ENCODE data around the gene NOTCH3.
A peak's percentile ranks its signal among the peaks of the same experiment; 100 is the strongest.

The NOTCH3 gene

GRCh38 chr19:15180451-15181390, 20.1 kb downstream of the NOTCH3 start:
- no peak overlapping the region for H3K27ac ChIP-seq (ENCODE audit: low read length)
- no peaks in the 10 kb centered on the region for H3K36me3 ChIP-seq (ENCODE audit: control insufficient read depth in 2 of 2, insufficient read depth in 2 of 2, low read length in 2 of 2)
- peaks cover 2 to 3% of the 10 kb centered on the region in 2 donors for H3K27me3 ChIP-seq (ENCODE audit: control insufficient read depth in 1 of 2, insufficient read depth in 2 of 2, low read length in 2 of 2)
- H3K9me3 ChIP-seq (ENCODE audit: control insufficient read depth in 2 of 2, low read length in 2 of 2), result no peaks in the 10 kb centered on the region
- no peak overlapping the region for H3K9ac ChIP-seq (ENCODE audit: low read length in 2 of 2)
- peaks cover 8% of the 10 kb centered on the region for H3K4me1 ChIP-seq (ENCODE audit: control insufficient read depth, insufficient read depth, low read length)
- H3K4me3 ChIP-seq (ENCODE audit: low read length in 2 of 2), result no peak overlapping the region

- Histone ChIP-seq H3K9ac (ENCODE audit: low read length in 2 of 2) (no peak overlapping the region), H3K36me3 (ENCODE audit: control insufficient read depth in 2 of 2, insufficient read depth in 2 of 2, low read length in 2 of 2) (no peaks in the 10 kb centered on the region), H3K4me3 (ENCODE audit: low read length in 2 of 2) (no peak overlapping the region), H3K4me1 (ENCODE audit: control insufficient read depth, insufficient read depth, low read length) (peaks cover 8% of the 10 kb centered on the region), H3K27me3 (ENCODE audit: control insufficient read depth in 1 of 2, insufficient read depth in 2 of 2, low read length in 2 of 2) (peaks cover 2 to 3% of the 10 kb centered on the region in 2 donors), H3K9me3 (ENCODE audit: control insufficient read depth in 2 of 2, low read length in 2 of 2) (no peaks in the 10 kb centered on the region), H3K27ac (ENCODE audit: low read length) (no peak overlapping the region)
These were observed 22.0 kb downstream of the NOTCH3 start for GRCh38 chr19:15178629-15179308.

- H3K4me1 ChIP-seq (ENCODE audit: control insufficient read depth, insufficient read depth, low read length), result peaks cover 8% of the 10 kb centered on the region
- H3K27ac ChIP-seq (ENCODE audit: low read length), result no peak overlapping the region
- H3K36me3 ChIP-seq (ENCODE audit: control insufficient read depth in 2 of 2, insufficient read depth in 2 of 2, low read length in 2 of 2), result no peaks in the 10 kb centered on the region
- peak overlapping the region; percentile 21 to 42 for H3K9ac ChIP-seq (ENCODE audit: low read length in 2 of 2)
- no peaks in the 10 kb centered on the region for H3K9me3 ChIP-seq (ENCODE audit: control insufficient read depth in 2 of 2, low read length in 2 of 2)
- peak overlapping the region; percentile 49 to 59 for H3K4me3 ChIP-seq (ENCODE audit: low read length in 2 of 2)
- peaks cover 2 to 3% of the 10 kb centered on the region in 2 donors for H3K27me3 ChIP-seq (ENCODE audit: control insufficient read depth in 1 of 2, insufficient read depth in 2 of 2, low read length in 2 of 2)
These were observed 23.3 kb downstream of the NOTCH3 start for GRCh38 chr19:15177269-15178116.

- peaks cover 8% of the 10 kb centered on the region for H3K4me1 ChIP-seq (ENCODE audit: control insufficient read depth, insufficient read depth, low read length)
- H3K27me3 ChIP-seq (ENCODE audit: control insufficient read depth in 1 of 2, insufficient read depth in 2 of 2, low read length in 2 of 2), result peaks cover 2 to 3% of the 10 kb centered on the region in 2 donors
- no peak overlapping the region for H3K4me3 ChIP-seq (ENCODE audit: low read length in 2 of 2)
- no peak overlapping the region for H3K27ac ChIP-seq (ENCODE audit: low read length)
- H3K9ac ChIP-seq (ENCODE audit: low read length in 2 of 2), result no peak overlapping the region
- no peaks in the 10 kb centered on the region for H3K36me3 ChIP-seq (ENCODE audit: control insufficient read depth in 2 of 2, insufficient read depth in 2 of 2, low read length in 2 of 2)
- H3K9me3 ChIP-seq (ENCODE audit: control insufficient read depth in 2 of 2, low read length in 2 of 2), result no peaks in the 10 kb centered on the region
These were observed 25.2 kb downstream of the NOTCH3 start for GRCh38 chr19:15175609-15176008.

GRCh38 chr19:15173746-15174404, 26.9 kb downstream of the NOTCH3 start:
- Histone ChIP-seq H3K27ac (ENCODE audit: low read length) (no peak overlapping the region), H3K27me3 (ENCODE audit: control insufficient read depth in 1 of 2, insufficient read depth in 2 of 2, low read length in 2 of 2) (peaks cover 2 to 3% of the 10 kb centered on the region in 2 donors), H3K4me1 (ENCODE audit: control insufficient read depth, insufficient read depth, low read length) (peaks cover 8% of the 10 kb centered on the region), H3K4me3 (ENCODE audit: low read length in 2 of 2) (no peak overlapping the region), H3K9ac (ENCODE audit: low read length in 2 of 2) (no peak overlapping the region), H3K36me3 (ENCODE audit: control insufficient read depth in 2 of 2, insufficient read depth in 2 of 2, low read length in 2 of 2) (no peaks in the 10 kb centered on the region), H3K9me3 (ENCODE audit: control insufficient read depth in 2 of 2, low read length in 2 of 2) (no peaks in the 10 kb centered on the region)

- Histone ChIP-seq H3K4me3 (ENCODE audit: low read length in 2 of 2) (no peak overlapping the region), H3K36me3 (ENCODE audit: control insufficient read depth in 2 of 2, insufficient read depth in 2 of 2, low read length in 2 of 2) (no peaks in the 10 kb centered on the region), H3K9ac (ENCODE audit: low read length in 2 of 2) (no peak overlapping the region), H3K9me3 (ENCODE audit: control insufficient read depth in 2 of 2, low read length in 2 of 2) (peaks cover 0 to 14% of the 10 kb centered on the region in 2 donors), H3K4me1 (ENCODE audit: control insufficient read depth, insufficient read depth, low read length) (no peaks in the 10 kb centered on the region), H3K27ac (ENCODE audit: low read length) (no peak overlapping the region), H3K27me3 (ENCODE audit: control insufficient read depth in 1 of 2, insufficient read depth in 2 of 2, low read length in 2 of 2) (peaks cover 0 to 3% of the 10 kb centered on the region in 2 donors)
These were observed 30.4 kb downstream of the NOTCH3 start for GRCh38 chr19:15170345-15170744.

- Histone ChIP-seq H3K36me3 (ENCODE audit: control insufficient read depth in 2 of 2, insufficient read depth in 2 of 2, low read length in 2 of 2) (no peaks in the 10 kb centered on the region), H3K27ac (ENCODE audit: low read length) (no peak overlapping the region), H3K9ac (ENCODE audit: low read length in 2 of 2) (no peak overlapping the region), H3K27me3 (ENCODE audit: control insufficient read depth in 1 of 2, insufficient read depth in 2 of 2, low read length in 2 of 2) (peaks cover 0 to 3% of the 10 kb centered on the region in 2 donors), H3K4me3 (ENCODE audit: low read length in 2 of 2) (no peak overlapping the region), H3K4me1 (ENCODE audit: control insufficient read depth, insufficient read depth, low read length) (no peaks in the 10 kb centered on the region), H3K9me3 (ENCODE audit: control insufficient read depth in 2 of 2, low read length in 2 of 2) (peaks cover 0 to 20% of the 10 kb centered on the region in 2 donors)
These were observed 31.1 kb downstream of the NOTCH3 start for GRCh38 chr19:15169541-15170285.

- no peak overlapping the region for H3K27ac ChIP-seq (ENCODE audit: low read length)
- no peaks in the 10 kb centered on the region for H3K36me3 ChIP-seq (ENCODE audit: control insufficient read depth in 2 of 2, insufficient read depth in 2 of 2, low read length in 2 of 2)
- H3K27me3 ChIP-seq (ENCODE audit: control insufficient read depth in 1 of 2, insufficient read depth in 2 of 2, low read length in 2 of 2), result peaks cover 0 to 3% of the 10 kb centered on the region in 2 donors
- H3K9ac ChIP-seq (ENCODE audit: low read length in 2 of 2), result no peak overlapping the region
- no peaks in the 10 kb centered on the region for H3K4me1 ChIP-seq (ENCODE audit: control insufficient read depth, insufficient read depth, low read length)
- no peak overlapping the region for H3K4me3 ChIP-seq (ENCODE audit: low read length in 2 of 2)
- peaks cover 0 to 22% of the 10 kb centered on the region in 2 donors for H3K9me3 ChIP-seq (ENCODE audit: control insufficient read depth in 2 of 2, low read length in 2 of 2)
These were observed 34.1 kb downstream of the NOTCH3 start for GRCh38 chr19:15166700-15167099.

- H3K9ac ChIP-seq (ENCODE audit: low read length in 2 of 2), result no peak overlapping the region
- peaks cover 0 to 4% of the 10 kb centered on the region in 2 donors for H3K27me3 ChIP-seq (ENCODE audit: control insufficient read depth in 1 of 2, insufficient read depth in 2 of 2, low read length in 2 of 2)
- H3K27ac ChIP-seq (ENCODE audit: low read length), result no peak overlapping the region
- H3K36me3 ChIP-seq (ENCODE audit: control insufficient read depth in 2 of 2, insufficient read depth in 2 of 2, low read length in 2 of 2), result no peaks in the 10 kb centered on the region
- H3K9me3 ChIP-seq (ENCODE audit: control insufficient read depth in 2 of 2, low read length in 2 of 2), result peaks cover 4 to 25% of the 10 kb centered on the region in 2 donors
- H3K4me1 ChIP-seq (ENCODE audit: control insufficient read depth, insufficient read depth, low read length), result no peaks in the 10 kb centered on the region
- no peak overlapping the region for H3K4me3 ChIP-seq (ENCODE audit: low read length in 2 of 2)
These were observed 39.5 kb downstream of the NOTCH3 start for GRCh38 chr19:15161028-15161984.
